H9 (cell line): Measurements from ENCODE around the gene PCID2. TPM values are rescaled to one million over a fixed set of nuclear protein-coding genes. Genes with fewer than 3 reads are reported as not detected.

ENCODE experiments used
- DNase-seq: peaks from one replicate; pipeline ENCODE4 v3.0.0-alpha.2; 2017
- H2AFZ ChIP-seq: one replicate; pipeline ENCODE4 v1.6.1; 2013; ENCODE audit warnings: mild to moderate bottlenecking, low read length, control low read depth, moderate library complexity
- H2AK5ac ChIP-seq: 2 replicates; pipeline ENCODE4 v1.6.1; 2013; ENCODE audit warnings: low read length, control low read depth, mixed read lengths; ENCODE audit not compliant: insufficient read length
- H2BK120ac ChIP-seq: one replicate; pipeline ENCODE4 v1.6.1; 2013; ENCODE audit warnings: low read depth, mild to moderate bottlenecking, low read length, control low read depth, inconsistent platforms; ENCODE audit not compliant: poor library complexity, severe bottlenecking
- H2BK12ac ChIP-seq: 2 replicates; pipeline ENCODE4 v1.6.1; 2013; ENCODE audit warnings: low read length, control low read depth, mixed read lengths, low read depth; ENCODE audit not compliant: insufficient read length
- H2BK15ac ChIP-seq: 2 replicates; pipeline ENCODE4 v1.6.1; 2013; ENCODE audit warnings: low read depth, low read length, control low read depth
- H2BK20ac ChIP-seq: one replicate; pipeline ENCODE4 v1.6.1; 2013; ENCODE audit warnings: low read depth, mild to moderate bottlenecking, low read length, control low read depth, inconsistent platforms; ENCODE audit not compliant: poor library complexity, severe bottlenecking
- H2BK5ac ChIP-seq: 2 replicates; pipeline ENCODE4 v1.6.1; 2013; ENCODE audit warnings: low read length, control low read depth, mixed read lengths; ENCODE audit not compliant: insufficient read length
- H3K14ac ChIP-seq: 2 replicates; pipeline ENCODE4 v1.6.1; 2013; ENCODE audit warnings: low read length, control low read depth; ENCODE audit not compliant: insufficient read depth
- H3K18ac ChIP-seq: 2 replicates; pipeline ENCODE4 v1.6.1; 2013; ENCODE audit warnings: low read depth, mild to moderate bottlenecking, mixed read lengths, low read length, control low read depth; ENCODE audit not compliant: insufficient read length
- H3K23ac ChIP-seq: 2 replicates; pipeline ENCODE4 v1.6.1; 2013; ENCODE audit warnings: low read length, control low read depth, mixed read lengths, low read depth; ENCODE audit not compliant: insufficient read length
- H3K23me2 ChIP-seq: 2 replicates; pipeline ENCODE4 v1.6.1; 2013; ENCODE audit warnings: low read depth, mild to moderate bottlenecking, mixed read lengths, low read length, control low read depth; ENCODE audit not compliant: insufficient read length, poor library complexity, severe bottlenecking
- H3K27ac ChIP-seq: 2 replicates; pipeline ENCODE4 v1.5.1; 2013; ENCODE audit warnings: low read length, control low read depth, mixed read lengths, low read depth; ENCODE audit not compliant: insufficient read length
- H3K27me3 ChIP-seq: 2 replicates; pipeline ENCODE4 v1.6.1; 2013; ENCODE audit warnings: low read length, control low read depth, inconsistent platforms; ENCODE audit not compliant: insufficient read depth
- H3K4ac ChIP-seq: 2 replicates; pipeline ENCODE4 v1.6.1; 2013; ENCODE audit warnings: low read depth, mild to moderate bottlenecking, control low read depth, inconsistent platforms, low read length, moderate library complexity
- H3K4me1 ChIP-seq: 2 replicates; pipeline ENCODE4 v1.6.1; 2013; ENCODE audit warnings: low read length, control low read depth, inconsistent platforms; ENCODE audit not compliant: insufficient read depth
- H3K4me2 ChIP-seq: 2 replicates; pipeline ENCODE4 v1.6.1; 2013; ENCODE audit warnings: low read length, control low read depth, mixed read lengths; ENCODE audit not compliant: insufficient read length, insufficient read depth
- H3K56ac ChIP-seq: 2 replicates; pipeline ENCODE4 v1.6.1; 2013; ENCODE audit warnings: low read depth, mild to moderate bottlenecking, mixed read lengths, low read length, control low read depth; ENCODE audit not compliant: insufficient read length
- H3K79me1 ChIP-seq: 2 replicates; pipeline ENCODE4 v1.6.1; 2013; ENCODE audit warnings: low read depth, mild to moderate bottlenecking, moderate library complexity, low read length, control low read depth, inconsistent platforms; ENCODE audit not compliant: insufficient read depth, poor library complexity, severe bottlenecking
- H3K79me2 ChIP-seq: 2 replicates; pipeline ENCODE4 v1.6.1; 2013; ENCODE audit warnings: low read length, control low read depth, inconsistent platforms; ENCODE audit not compliant: insufficient read depth
- H3K9ac ChIP-seq: 2 replicates; pipeline ENCODE4 v1.6.1; 2013; ENCODE audit warnings: low read length, control low read depth, mixed read lengths; ENCODE audit not compliant: insufficient read length; ENCODE audit errors: extremely low read depth
- H3K9me3 ChIP-seq: one replicate; pipeline ENCODE4 v1.6.1; 2013; ENCODE audit warnings: low read depth, low read length, inconsistent platforms; ENCODE audit not compliant: control insufficient read depth
- H3T11ph ChIP-seq: one replicate; pipeline ENCODE4 v1.6.1; 2013; ENCODE audit warnings: mild to moderate bottlenecking, low read length, control low read depth, inconsistent platforms
- H4K20me1 ChIP-seq: one replicate; pipeline ENCODE4 v1.6.1; 2013; ENCODE audit not compliant: control insufficient read depth, insufficient read length, insufficient read depth
- H4K5ac ChIP-seq: 2 replicates; pipeline ENCODE4 v1.6.1; 2013; ENCODE audit warnings: low read depth, mild to moderate bottlenecking, mixed read lengths, low read length, control low read depth; ENCODE audit not compliant: insufficient read length
- H4K8ac ChIP-seq: replicated peaks from 2 replicates; pipeline ENCODE4 v1.6.1; 2013; ENCODE audit warnings: low read length, control low read depth, mixed read lengths, low read depth; ENCODE audit not compliant: insufficient read length
- H4K91ac ChIP-seq: 2 replicates; pipeline ENCODE4 v1.6.1; 2013; ENCODE audit warnings: low read depth, mild to moderate bottlenecking, moderate library complexity, mixed read lengths, low read length, control low read depth; ENCODE audit not compliant: insufficient read length
- H3K27ac Mint-ChIP-seq, 3 experiments: 2 replicates in 2 of 3; 3 replicates in 1 of 3; pipeline ENCODE4 v1.8.0; 2020 to 2021; ENCODE audit warnings: mixed read lengths in 3 of 3, mild to moderate bottlenecking in 1 of 3, moderate library complexity in 1 of 3
- H3K27me3 Mint-ChIP-seq: 2 replicates; pipeline ENCODE4 v1.8.0; 2021; ENCODE audit warnings: low read depth, mild to moderate bottlenecking, moderate library complexity, mixed read lengths
- H3K36me3 Mint-ChIP-seq, 3 experiments: 2 replicates in 2 of 3; 3 replicates in 1 of 3; pipeline ENCODE4 v1.8.0; 2020 to 2021; ENCODE audit warnings: low read depth in 3 of 3, mixed read lengths in 3 of 3; ENCODE audit not compliant: insufficient read depth in 1 of 3
- H3K4me1 Mint-ChIP-seq, 2 experiments: 2 replicates each; pipeline ENCODE4 v1.8.0; 2020; ENCODE audit warnings: mixed read lengths in 2 of 2
- H3K4me3 Mint-ChIP-seq, 2 experiments: 2 replicates in 1 of 2; 3 replicates in 1 of 2; pipeline ENCODE4 v1.8.0; 2020 to 2021; ENCODE audit warnings: mild to moderate bottlenecking in 2 of 2, mixed read lengths in 2 of 2, moderate library complexity in 1 of 2
- H3K9me3 Mint-ChIP-seq, 2 experiments: 2 replicates in 1 of 2; 3 replicates in 1 of 2; pipeline ENCODE4 v1.8.0; 2020; ENCODE audit warnings: mild to moderate bottlenecking in 2 of 2, mixed read lengths in 2 of 2, moderate library complexity in 1 of 2
- WGBS: extraction: QIAGEN DNeasy Blood & Tissue Kit; methylation state at CpG from one replicate; pipeline ENCODE4 v1.1.7; 2013; ENCODE audit warnings: missing lambda C conversion rate, low lambda C conversion rate, mixed read lengths; ENCODE audit not compliant: insufficient read length; ENCODE audit errors: extremely low coverage; 5-methylcytosine and 5-hydroxymethylcytosine counted together
- total RNA-seq: library from RNA; stranded (reverse); gene quantifications from 2 replicates; pipeline ENCODE4 v1.2.1, GENCODE V29; 2021
- TF ChIP-seq, protein P1 (sequence below): fragments of 200-600 bp; sonication (generic); conservative IDR thresholded peaks from 3 replicates; pipeline ENCODE4 v1.8.0; 2021; ENCODE audit warnings: antibody characterized with exemption, mild to moderate bottlenecking

PCID2 gene
- total RNA-seq, 1 experiment from 2014 or later: 66.0 TPM

DNA sequence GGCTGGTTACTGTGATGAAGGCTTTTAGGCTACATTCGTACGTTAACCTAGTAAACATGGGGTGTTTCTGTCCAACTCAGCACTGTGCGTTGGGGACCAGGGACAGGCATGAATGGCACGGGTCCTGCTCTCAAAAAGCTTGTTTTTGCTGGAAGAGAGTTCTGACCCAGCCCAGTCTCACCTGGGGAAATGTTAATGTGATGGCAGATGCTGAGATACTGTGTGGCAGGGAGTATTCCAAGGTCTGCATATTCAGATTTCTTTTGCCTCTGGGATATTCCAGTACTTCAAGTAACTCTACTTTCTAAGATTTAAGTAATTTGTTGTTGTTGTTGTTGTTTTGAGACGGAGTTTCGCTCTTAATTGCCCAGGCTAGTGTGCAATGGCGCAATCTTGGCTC, 14.6 kb upstream of the PCID2 start:
- no peak overlapping the region for H3K4ac ChIP-seq
- DNase-seq: no peak
- no peak overlapping the region for H4K91ac ChIP-seq
- H4K5ac ChIP-seq: no peak overlapping the region
- no peak overlapping the region for H3K56ac ChIP-seq
- no peak overlapping the region for H2BK12ac ChIP-seq
- peaks cover 31% of the 10 kb centered on the region; the same call in 1 of the 2 replicates for H3K79me2 ChIP-seq
- H2BK20ac ChIP-seq: no peak overlapping the region
- H3K23ac ChIP-seq: no peak overlapping the region
- H3K4me2 ChIP-seq: no peak overlapping the region
- H3K14ac ChIP-seq: no peak overlapping the region
- no peak overlapping the region for H3K18ac ChIP-seq
- no peak overlapping the region for H2BK120ac ChIP-seq
- peaks cover 6% of the 10 kb centered on the region for H3K79me1 ChIP-seq
- no peak overlapping the region for H3K9ac ChIP-seq
- H3K27ac ChIP-seq: no peak overlapping the region
- no peak overlapping the region for H2AFZ ChIP-seq
- no peaks in the 10 kb centered on the region for H3K9me3 ChIP-seq
- H3K27me3 ChIP-seq: no peaks in the 10 kb centered on the region
- no peak overlapping the region for H2BK5ac ChIP-seq
- no peak overlapping the region for H2AK5ac ChIP-seq
- H3T11ph ChIP-seq: no peak overlapping the region
- H3K4me1 Mint-ChIP-seq: no peaks in the 10 kb centered on the region
- no peak overlapping the region for H2BK15ac ChIP-seq
- TF ChIP-seq, protein P1, sequence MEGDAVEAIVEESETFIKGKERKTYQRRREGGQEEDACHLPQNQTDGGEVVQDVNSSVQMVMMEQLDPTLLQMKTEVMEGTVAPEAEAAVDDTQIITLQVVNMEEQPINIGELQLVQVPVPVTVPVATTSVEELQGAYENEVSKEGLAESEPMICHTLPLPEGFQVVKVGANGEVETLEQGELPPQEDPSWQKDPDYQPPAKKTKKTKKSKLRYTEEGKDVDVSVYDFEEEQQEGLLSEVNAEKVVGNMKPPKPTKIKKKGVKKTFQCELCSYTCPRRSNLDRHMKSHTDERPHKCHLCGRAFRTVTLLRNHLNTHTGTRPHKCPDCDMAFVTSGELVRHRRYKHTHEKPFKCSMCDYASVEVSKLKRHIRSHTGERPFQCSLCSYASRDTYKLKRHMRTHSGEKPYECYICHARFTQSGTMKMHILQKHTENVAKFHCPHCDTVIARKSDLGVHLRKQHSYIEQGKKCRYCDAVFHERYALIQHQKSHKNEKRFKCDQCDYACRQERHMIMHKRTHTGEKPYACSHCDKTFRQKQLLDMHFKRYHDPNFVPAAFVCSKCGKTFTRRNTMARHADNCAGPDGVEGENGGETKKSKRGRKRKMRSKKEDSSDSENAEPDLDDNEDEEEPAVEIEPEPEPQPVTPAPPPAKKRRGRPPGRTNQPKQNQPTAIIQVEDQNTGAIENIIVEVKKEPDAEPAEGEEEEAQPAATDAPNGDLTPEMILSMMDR: no peak
- no CpG with 5 or more reads among the region's 7 CpGs for WGBS
- H3K4me3 Mint-ChIP-seq: no peak overlapping the region
- H3K27ac Mint-ChIP-seq: peak overlapping the region in 1 of 3 experiments; percentile 36; a peak in 1 of 7 replicates
- peaks cover 51 to 86% (median 75%) of the 10 kb centered on the region in 3 experiments for H3K36me3 Mint-ChIP-seq
- no peaks in the 10 kb centered on the region for H3K9me3 Mint-ChIP-seq
- no peaks in the 10 kb centered on the region for H3K4me1 ChIP-seq
- H4K8ac ChIP-seq: no peak overlapping the region
- no peaks in the 10 kb centered on the region for H3K23me2 ChIP-seq
- H4K20me1 ChIP-seq: no peaks in the 10 kb centered on the region
- H3K27me3 Mint-ChIP-seq: no peaks in the 10 kb centered on the region
